ENCODE results near the gene CCT3. TPM values are rescaled to one million over a fixed set of nuclear protein-coding genes. Genes with fewer than 3 reads are reported as not detected.

The CCT3 gene
- total RNA-seq, 1 experiment from 2014 or later = 451 TPM

- TF ChIP-seq CTCF (IDR thresholded peaks at IDR 0.05) (no peak), SIN3A (IDR thresholded peaks at IDR 0.05; ENCODE audit: borderline replicate concordance, insufficient read depth, low read depth, low read length) (no peak), TCF7L2 (IDR thresholded peaks at IDR 0.05; ENCODE audit: low read depth, low read length) (no peak), POLR2AphosphoS5 (IDR thresholded peaks at IDR 0.05; ENCODE audit: low read depth, low read length) (no peak), REST (IDR thresholded peaks at IDR 0.05; ENCODE audit: insufficient read depth in 1 of 2, low read depth in 2 of 2, low read length in 1 of 2) (no peak)
- POLR2A ChIA-PET = no interaction called here
- intact Hi-C loops (cut with micrococcal nuclease; ENCODE audit: unreplicated experiment) (no loop called here), in situ Hi-C loops (cut with HindIII; ENCODE audit: low pct_unique_long_range_greater_than_20kb, low sequenced_read_pairs) (no loop called here)
- no peak overlapping the region for H3K4me3 ChIP-seq (ENCODE audit: low read depth in 2 of 2, low read length in 2 of 2)
- no peaks in the 10 kb centered on the region for H3K27me3 ChIP-seq (ENCODE audit: control insufficient read depth, insufficient read depth, low read length)
- DNase-seq (ENCODE audit: low read depth, low spot score) = no peak
- H3K27ac ChIP-seq (ENCODE audit: low read length) = no peak overlapping the region
- no peaks in the 10 kb centered on the region for H3K9me3 ChIP-seq (ENCODE audit: control insufficient read depth, insufficient read depth, low read depth, low read length)
- CTCF ChIA-PET = interaction anchor here (0.6 kb wide), 1 partner anchor 64 kb away, joined by 3 read pairs; no protein-coding TSS in a partner anchor
- no TSS peak for BruUV-seq (replicated peaks)
- H3K4me1 ChIP-seq (ENCODE audit: control insufficient read depth, insufficient read depth, low read length) = peaks cover 5% of the 10 kb centered on the region; the same call in 1 of the 2 replicates
- H3K36me3 ChIP-seq (ENCODE audit: control insufficient read depth, insufficient read depth, low read length) = no peaks in the 10 kb centered on the region; the same call in 1 of the 2 replicates
- no peak for ATAC-seq
Observed at GRCh38 chr1:156367383-156368156, 29.5 kb upstream of the CCT3 start.

GRCh38 chr1:156366378-156367166 is 28.5 kb upstream of the CCT3 start:
- intact Hi-C loops (cut with micrococcal nuclease; ENCODE audit: unreplicated experiment) = no loop called here
- no peak overlapping the region for H3K4me3 ChIP-seq (ENCODE audit: low read depth in 2 of 2, low read length in 2 of 2)
- H3K27ac ChIP-seq (ENCODE audit: low read length) = no peak overlapping the region
- POLR2A ChIA-PET = interaction anchor here (0.6 kb wide), 2 partner anchors 134 to 228 kb away, joined by 4 to 8 read pairs; partner anchors contain the start of gene MEF2D
- in situ Hi-C loops (cut with HindIII; ENCODE audit: low pct_unique_long_range_greater_than_20kb, low sequenced_read_pairs) = no loop called here
- TF ChIP-seq POLR2AphosphoS5 (IDR thresholded peaks at IDR 0.05; ENCODE audit: low read depth, low read length) (no peak), TCF7L2 (IDR thresholded peaks at IDR 0.05; ENCODE audit: low read depth, low read length) (no peak), SIN3A (IDR thresholded peaks at IDR 0.05; ENCODE audit: borderline replicate concordance, insufficient read depth, low read depth, low read length) (no peak), REST (IDR thresholded peaks at IDR 0.05; ENCODE audit: insufficient read depth in 1 of 2, low read depth in 2 of 2, low read length in 1 of 2) (no peak), CTCF (IDR thresholded peaks at IDR 0.05) (no peak)
- BruUV-seq (replicated peaks) = no TSS peak
- ATAC-seq = no peak
- H3K4me1 ChIP-seq (ENCODE audit: control insufficient read depth, insufficient read depth, low read length) = peaks cover 5% of the 10 kb centered on the region; the same call in 1 of the 2 replicates
- DNase-seq (ENCODE audit: low read depth, low spot score) = no peak
- no peaks in the 10 kb centered on the region for H3K27me3 ChIP-seq (ENCODE audit: control insufficient read depth, insufficient read depth, low read length)
- H3K36me3 ChIP-seq (ENCODE audit: control insufficient read depth, insufficient read depth, low read length) = no peaks in the 10 kb centered on the region; the same call in 1 of the 2 replicates
- H3K9me3 ChIP-seq (ENCODE audit: control insufficient read depth, insufficient read depth, low read depth, low read length) = no peaks in the 10 kb centered on the region
- CTCF ChIA-PET = interaction anchor here (0.6 kb wide), 1 partner anchor 65 kb away, joined by 3 read pairs; no protein-coding TSS in a partner anchor

All from Panc1 (cell line).